Germinal center (tissue), 1 donor: Measurements from ENCODE around the gene ASXL1.
"Not testable (repeated sequence)": the region's sequence is repeated elsewhere in the genome, so short reads cannot be mapped to it uniquely, and the experiment has no call there.

Experiments used
- DNase-seq: peaks from one replicate; pipeline ENCODE4 v3.0.0; 2012; ENCODE audit warnings: mixed read lengths, low spot score

ASXL1 gene

DNA sequence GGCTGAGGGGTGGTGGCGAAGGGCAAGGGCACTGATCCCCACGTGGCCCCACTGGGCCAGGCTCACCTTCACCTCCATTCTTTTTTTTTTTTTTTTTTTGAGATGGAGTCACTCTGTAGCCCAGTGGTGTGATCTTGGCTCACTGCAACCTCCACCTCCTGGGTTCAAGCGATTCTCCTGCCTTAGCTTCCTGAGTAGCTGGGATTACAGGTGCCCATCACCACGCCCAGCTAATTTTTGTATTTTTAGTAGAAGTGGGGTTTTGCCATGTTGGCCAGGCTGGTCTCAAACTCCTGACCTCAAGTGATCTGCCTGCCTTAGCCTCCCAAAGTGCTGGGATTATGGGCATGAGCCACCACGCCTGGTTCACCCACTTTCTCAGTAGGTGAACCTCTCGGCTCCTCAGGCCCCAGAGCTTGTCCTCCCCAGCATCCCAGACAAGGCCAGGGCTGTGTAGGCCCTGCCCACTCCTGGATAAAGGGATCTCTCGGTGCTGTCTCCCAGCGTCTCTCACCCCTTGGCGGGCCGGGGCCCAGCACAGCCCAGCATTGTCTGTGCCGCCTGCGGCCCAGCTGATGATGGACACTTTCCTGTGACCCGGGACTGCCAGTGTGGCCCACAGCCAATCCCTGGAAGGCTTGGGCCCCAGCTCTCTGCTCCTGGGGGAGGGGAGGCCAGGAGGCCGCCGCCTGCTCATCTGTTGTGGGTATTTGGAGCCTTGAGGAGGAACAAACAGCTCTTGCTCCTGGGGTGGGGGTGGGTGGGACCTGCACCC lies 108.0 kb downstream of the ASXL1 start:
- not testable (repeated sequence) for DNase-seq

DNA sequence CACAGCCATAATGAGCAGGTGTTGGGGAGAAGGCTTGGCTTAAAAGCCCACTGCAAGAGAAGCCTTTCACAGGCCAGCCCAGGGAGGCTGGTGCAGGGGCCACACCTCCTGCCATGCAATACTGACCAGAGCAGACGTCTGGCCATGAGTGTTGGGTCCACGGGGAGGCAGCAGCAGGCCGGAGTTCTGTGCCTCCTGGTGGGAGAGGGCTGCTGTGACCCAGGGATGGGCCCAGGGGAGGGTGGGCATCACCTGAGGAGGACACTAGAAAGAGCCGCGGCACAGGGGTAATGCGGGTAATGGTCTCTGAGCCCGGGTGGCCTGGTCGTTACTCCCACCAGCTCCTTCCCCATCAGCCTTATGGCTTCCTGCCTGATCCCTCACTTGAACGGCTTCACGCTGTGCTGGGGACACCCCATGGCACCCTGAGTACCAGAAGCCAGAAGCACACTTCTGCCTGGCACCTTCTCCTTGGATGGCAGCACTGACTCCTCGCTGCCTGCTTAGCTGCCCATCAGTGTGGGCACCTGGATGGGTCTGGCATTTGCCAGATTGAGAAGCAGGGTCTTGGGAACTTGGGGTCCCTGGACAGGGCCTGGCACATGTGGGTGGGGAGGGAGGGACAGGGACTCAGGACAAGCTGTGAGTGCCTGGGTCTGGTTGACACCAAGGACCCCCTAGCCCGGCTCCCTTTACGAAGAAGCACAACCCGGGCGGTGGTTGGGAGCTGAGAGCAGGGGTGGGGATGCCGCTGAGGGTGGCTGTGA lies 108.8 kb downstream of the ASXL1 start:
- DNase-seq: no peak

DNA sequence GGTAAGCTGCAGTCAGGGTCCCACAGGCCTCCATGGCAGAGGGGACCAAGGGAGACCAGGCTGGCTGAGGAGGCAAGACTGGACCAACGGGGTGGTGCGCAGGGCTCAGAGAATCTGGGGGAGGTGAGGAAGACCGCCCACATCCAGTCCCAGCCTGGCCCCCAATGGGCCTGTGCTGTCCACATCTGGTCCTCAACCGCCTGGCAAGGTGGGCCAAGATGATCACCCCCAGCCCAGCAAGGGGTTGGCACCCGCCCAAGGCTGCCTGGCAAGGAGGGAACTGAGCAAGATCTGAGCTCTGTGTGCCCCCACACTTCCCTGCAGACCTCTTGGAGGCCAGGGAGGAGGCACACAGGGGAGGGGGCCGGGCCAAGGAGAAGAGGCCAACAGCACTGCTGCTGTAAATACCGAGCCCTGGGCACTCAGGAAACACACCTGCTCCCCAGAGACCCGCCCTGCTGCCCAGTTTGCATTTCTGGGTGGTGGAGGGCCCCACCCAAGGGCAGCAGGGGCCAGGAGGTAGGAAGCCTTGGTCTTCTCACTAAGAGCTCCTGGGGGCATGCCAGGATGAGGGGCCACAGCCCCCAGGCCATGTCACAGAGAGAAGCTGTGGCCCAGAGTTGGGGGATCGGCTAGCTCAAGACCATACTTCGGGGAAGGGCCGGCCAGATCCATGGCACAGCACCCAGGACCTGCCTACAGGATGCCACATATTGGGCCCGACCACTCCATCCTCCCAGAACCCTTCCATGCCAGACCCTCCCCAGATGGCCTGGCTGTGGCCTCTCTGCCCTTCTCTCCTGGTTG lies 109.6 kb downstream of the ASXL1 start:
- DNase-seq: no peak

DNA sequence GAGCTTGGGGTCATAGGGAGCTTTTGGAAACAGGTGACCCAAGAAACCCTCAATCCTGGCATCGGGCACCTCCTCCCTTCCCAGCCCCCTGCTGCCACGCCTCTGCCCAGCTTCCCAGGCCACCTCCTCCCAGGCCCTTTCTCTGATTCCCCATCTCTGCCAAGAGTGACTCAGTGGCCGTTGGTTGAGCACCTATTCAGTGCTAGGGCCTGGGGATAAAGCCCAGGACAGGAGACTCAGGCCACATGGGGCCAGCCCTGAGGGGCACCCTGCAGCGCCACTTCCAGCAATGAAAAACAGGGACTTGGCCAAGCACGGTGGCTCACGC lies 110.1 kb downstream of the ASXL1 start:
- DNase-seq: no peak

DNA sequence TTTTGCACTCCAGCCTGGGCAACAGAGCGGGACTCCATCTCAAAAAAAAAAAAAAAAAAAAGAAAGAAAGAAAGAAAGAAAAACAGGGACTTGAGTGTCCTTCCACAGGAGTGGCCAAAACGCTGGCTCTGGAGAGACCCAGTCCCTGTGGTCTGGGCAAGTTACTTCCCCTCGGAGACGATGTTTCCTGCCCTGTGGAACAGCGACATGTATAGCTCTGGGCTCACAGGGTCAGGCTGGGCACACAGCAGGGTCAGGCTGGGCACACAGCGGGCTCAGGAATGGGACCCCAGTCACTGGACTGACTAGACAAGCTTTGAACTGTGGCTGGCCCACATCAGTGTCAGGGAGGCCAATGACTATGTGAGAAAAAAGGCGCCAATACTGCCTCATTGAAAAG lies 110.7 kb downstream of the ASXL1 start:
- no peak for DNase-seq

DNA sequence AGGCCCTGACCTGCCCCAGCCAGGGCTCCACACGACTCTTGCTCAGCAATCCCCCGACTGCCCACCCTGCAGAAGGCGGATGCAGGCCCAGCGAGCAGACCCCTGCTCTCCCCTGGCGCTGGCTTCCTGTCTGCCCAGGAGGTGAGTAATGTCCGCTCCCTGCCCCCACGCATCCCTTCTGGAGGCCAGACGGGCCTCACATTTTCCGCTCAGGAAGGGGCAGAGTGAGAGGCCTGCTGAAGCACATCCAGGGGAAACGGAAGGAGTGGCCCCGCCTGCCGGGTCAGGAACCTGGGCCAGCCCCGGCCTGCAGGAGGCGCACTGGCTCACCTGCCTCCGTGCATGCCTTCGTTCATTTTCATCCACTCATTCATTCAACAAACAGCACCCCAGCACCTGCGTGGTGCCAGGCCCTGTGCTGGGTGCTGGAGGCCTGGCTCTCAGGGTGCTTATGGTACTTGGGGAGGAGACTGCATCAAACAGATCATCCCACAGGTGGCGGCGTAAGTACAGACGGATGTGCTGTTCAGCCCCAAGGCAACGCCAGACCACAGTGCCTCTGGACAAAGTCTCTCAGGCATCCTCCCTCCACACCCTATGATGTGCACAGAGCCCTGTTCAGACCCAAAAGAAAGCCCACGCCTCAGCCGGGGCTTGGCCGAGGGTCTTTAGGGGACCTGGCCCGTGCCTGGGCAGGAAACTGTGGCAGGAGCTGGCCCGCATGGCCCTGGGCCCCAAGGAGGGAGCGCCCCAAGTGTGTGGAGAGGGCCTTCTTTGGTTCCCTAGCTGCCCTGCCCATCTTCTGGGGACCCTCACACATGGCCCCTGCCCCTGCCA lies 112.1 kb downstream of the ASXL1 start:
- DNase-seq: peak; percentile 61

DNA sequence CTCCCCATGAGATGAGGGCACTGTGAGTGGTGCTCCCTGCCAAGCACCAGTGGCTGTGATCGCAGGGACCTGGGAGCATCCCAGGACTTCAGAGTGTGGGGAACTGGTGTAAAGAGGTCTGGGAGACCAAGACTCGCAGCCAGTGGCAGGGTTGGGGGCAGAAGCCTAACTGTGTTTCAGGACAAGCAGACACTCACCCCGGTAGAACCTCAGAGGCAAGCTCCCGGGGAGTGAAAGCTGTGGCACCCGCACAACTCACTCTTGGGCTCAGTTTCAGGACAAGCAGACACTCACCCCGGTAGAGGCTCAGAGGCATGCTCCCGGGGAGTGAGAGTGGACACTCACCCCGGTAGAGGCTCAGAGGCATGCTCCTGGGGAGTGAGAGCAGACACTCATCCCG lies 112.8 kb downstream of the ASXL1 start:
- no peak for DNase-seq

DNA sequence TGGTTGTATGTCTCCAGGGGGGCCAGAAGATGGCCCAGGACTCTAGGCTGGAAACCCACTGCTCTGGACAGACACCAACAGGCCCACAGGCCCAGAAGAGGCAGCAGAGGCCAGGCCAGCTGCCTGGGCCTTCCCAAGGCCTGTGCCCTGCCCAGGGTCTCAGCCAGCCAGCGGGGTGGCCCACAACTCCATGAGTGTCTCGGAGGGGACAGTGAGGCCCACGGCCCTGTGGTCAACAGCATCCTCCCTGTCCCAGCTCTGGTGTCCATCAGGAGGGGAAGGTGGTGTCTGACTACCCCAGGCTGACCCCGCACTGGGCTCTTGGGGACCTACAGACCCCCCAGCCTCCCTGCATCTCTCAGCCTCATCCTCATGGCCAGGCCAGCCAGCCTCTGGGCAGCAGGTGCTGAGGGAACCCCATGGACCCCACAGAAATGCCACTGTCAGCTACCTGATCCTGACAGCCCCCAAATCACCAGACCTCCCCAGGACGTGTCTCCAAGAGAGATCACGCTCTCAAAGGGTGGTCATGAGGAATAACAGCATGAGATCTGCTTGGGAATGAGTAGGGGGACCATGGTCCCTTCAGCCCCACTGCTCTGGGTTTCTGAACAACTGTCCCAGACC lies 114.6 kb downstream of the ASXL1 start:
- DNase-seq: no peak

DNA sequence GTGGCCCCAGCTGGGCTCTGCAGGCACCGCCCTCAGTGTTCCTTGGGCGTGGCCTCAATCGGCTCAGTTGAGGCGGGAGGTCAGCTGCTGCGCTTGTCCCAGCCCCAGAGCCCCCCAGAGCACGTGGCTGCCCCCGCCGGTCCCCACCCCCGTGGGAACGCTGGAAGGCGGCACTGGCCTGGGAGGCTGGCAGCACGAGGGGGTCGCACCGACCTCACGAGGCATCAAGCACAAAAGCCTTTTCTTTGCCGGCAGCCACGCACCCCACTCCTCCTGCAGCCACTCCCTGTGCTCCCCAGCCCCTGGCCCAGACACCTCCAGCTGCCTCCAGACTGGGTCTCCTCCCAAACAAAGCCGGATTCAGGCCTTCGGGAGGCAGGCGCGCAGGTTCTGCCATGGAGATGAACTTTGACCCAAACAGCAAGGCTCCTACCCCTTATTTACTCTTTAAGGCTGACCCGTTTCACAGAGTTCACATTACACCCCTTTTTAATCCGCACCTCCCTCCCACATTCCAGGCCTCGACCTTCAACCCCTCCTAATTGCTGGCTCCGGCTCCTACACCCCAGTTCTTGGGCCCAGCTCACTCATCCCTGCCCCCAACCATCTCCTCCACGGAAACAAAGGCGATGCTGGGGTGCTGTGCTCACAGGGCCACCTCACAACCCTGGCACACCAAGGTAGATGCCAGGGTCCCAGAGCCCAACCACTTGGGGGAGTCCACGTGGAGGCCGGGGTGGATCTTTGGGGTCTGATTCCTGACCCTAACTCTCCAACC lies 115.3 kb downstream of the ASXL1 start:
- no peak for DNase-seq

DNA sequence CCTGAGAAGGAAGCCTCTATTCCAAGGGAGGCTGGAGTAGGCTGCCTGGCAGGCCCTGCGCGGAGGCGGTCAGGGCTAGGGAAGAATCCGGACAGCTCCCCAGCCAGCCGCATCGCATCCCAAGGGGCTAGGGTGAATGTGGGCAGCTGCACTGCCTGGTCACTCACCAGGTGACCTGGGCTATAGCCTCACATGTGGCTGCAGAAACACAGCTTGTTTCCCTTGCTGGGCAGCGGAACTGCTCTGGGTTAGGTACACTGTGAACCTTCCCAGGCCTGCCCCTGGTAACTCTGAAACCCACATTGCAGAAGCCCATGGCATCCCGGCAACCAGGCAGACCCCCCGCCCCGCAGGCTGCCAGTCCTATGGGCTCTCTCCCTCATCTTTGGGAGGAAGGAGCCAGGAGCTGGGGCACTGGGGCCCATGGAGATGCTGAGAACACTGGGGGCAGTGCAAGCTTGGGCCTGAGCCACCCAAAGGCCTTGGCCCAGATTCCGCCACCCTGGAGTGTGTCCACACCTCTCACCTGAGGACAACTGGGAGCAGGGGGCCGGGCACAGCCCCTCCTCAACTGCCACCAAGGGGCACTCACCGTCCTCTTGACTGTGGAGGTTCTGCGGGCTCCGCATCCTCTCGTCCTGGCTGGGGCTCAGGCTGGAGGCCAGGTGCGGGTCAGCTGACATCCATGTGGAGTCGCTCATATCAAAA lies 116.0 kb downstream of the ASXL1 start:
- no peak for DNase-seq

DNA sequence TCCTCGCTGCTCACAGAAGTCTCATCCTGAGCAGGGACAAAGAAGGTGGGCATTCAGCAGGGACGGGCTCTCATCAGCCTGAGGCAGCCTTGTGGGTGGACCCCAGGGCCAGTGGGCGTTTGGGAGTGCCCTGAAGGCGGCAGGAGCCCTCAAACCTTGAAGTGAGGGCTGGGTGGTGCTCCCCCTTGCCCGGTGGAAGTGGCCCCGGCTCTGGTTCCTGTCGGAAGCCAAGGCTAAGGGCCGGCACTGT lies 116.5 kb downstream of the ASXL1 start:
- DNase-seq: no peak

DNA sequence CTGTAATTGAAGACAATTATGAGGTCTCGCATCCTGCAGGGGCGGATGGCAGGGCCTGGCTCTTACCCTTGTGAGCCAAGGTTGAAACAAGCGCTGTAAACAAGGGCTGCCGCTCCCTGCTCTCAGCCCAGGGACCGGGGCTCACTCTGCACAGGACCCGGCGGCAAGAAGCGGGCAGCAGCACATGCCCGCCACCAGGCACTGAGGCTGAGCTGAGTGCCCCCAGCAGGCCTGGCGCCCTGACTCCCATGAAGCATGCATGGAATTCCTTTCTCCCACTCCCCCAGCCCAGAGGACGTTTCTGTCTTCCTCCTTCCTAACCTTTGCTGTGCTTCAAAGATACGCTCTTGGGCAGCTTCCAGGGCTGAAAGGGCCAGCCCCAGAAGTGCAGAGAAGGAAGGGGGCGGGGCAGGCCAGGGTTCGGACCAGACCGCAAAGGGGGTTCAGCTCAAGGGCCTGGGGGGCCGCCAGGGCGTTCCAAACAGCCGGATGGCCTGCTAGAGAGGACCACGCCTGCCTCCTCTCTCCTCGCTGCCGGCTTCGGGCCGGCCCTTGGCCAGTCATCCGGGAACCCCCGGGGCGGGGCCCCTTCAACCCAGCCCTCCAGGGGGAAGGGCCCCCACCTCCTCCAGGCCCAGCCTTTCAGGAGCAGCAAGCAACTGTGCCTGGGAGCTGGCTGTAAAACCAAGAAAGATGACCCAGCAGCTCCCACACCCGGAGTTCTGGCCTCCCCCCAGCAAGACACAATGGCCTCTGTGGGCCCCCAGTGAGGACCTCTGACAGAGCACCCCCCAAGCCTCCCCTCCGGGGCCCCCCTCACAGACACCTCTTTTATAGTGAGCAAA lies 117.1 kb downstream of the ASXL1 start:
- DNase-seq: no peak

DNA sequence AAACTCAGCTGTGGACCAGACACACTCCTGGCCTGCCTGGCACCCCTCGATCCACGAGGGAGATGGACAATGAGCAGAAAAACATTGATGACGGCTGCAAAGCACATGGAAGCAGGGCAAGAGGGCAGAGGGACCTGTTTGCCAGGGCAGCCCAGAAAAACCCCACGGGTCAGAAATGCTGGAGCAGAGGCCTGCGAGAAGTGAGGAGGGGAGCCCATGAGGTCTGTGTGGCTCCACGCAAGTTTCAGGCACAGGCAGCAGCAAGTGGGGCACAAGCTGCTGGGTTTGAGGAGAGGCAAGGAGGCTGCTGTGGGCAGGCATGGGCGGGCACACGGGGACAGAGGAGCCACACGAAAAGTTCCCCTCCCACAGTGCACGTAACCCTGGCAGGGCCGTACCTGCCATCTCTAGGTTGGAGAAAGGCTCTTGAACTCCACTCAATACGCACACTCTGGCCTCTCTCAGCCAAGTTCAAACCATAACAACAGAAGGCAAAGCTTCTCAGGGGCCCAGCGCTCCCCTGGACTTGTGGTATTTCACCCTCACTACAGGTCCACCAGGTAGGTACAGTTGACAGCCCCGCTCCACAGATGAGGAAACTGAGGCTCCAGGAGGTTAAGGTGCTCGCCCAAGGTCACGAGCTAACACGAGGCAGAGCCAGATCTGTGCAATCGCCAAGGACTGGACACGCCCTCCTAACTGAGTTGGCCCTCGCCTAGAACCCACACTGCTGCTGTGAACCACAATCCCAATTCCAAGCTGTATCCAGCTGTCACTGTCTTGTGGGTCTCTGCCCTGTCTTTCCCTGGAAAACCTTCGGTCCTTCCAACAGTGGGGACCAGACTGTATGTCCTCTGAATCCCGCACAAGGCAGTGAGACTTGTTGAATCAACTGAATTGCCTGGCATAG lies 118.8 kb downstream of the ASXL1 start:
- DNase-seq: no peak

DNA sequence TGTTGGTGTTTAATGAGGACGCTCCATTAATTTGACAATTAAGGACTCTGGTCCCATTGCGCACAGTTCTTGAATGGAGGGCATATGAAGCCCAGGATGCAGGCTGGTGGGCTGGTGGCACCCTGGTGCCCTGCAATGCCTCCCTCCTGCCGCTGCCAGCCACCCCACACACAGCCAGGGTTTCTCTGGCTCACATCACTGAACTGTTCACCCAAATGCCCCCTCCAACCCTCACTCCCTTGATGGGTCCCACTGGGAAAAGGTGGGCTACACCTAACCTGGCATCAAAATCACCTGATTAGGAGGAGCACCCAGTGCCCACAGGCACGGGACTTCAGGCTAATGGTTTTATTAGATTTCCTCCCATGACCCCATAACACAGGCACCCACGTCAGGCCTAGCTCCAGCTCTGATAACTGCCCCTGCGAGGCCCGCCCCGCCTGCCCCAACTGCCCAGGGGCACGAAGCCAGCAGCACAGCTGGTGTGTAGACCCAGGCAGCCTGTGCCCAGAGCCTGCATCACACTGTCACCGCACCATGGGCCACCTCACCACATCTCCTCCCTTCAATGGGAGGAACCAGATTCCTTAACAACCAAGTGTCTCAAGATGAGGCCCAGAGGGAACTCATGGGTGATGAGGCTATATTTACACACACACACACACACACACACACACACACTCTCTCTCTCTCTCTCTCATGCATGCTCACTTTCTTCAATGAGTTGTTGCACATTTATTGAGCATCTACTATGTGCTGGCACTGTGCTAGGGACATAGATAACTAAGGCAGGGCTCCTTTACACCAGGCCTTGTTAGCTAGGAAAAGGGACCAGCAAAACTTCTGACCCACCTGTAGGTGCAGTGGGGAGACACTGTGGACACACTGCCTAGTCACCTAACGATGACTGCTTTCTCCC lies 119.7 kb downstream of the ASXL1 start:
- DNase-seq: no peak

DNA sequence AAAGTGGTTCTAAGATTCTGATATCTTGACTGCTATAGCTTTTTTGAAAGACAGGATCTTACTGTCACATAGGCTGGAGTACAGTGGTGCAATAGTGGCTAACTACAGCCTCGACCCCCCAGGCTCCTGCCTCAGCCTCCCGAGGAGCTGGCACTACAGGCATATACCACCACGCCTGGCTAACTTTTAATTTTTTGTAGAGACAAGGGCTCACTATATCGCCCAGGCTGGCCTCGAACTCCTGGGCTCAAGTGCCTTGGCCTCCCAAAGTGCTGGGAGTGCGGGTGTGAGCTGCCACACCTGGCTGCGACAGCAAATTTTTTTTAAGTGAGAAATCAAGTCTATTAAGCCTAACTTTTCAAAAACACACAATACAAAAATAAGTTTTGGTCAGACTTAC lies 120.4 kb downstream of the ASXL1 start:
- DNase-seq: no peak

DNA sequence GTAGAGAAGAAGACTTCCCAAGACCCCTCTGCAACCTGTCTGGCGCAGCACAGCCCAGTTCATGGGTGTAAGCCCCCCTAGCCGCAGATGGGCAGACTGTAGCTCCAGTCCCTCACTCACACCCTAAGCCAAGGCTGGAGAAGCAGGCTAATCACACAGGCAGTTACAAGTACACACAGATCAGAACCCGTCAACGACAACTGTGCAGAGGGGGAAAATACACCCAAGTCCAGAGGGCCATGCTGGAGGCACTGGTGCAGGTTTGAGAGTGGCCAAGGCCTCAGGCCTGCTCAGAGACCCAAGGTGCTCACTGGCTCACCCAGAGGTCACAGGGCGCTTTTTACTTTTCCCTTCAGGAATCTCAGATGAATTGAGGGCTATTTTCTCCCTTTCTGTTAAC lies 120.9 kb downstream of the ASXL1 start:
- DNase-seq: no peak

DNA sequence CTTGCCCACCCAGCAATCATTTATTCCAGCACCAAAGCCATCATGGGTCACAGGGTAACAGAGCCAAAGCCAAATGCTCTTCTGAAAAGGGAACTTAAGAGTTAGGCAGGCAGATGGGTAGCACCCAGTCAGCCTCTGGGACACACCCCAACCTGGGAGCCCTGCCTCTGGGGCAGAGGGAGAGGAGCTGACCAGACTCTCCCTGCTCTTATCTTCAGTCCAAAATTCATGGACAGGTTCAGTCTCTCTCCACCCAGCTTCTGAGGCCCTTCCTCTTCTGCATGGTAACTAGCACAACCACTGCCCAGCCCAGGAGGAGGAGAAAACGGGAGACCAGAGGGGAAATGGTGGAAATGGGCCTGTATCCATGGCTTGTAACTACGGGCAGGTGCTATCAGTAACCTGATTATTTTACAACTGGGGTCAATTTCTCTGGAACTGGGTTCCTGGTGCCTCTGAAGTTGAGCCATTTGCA lies 121.6 kb downstream of the ASXL1 start:
- no peak for DNase-seq
